ENCODE results near the gene ZNF536.

DNA sequence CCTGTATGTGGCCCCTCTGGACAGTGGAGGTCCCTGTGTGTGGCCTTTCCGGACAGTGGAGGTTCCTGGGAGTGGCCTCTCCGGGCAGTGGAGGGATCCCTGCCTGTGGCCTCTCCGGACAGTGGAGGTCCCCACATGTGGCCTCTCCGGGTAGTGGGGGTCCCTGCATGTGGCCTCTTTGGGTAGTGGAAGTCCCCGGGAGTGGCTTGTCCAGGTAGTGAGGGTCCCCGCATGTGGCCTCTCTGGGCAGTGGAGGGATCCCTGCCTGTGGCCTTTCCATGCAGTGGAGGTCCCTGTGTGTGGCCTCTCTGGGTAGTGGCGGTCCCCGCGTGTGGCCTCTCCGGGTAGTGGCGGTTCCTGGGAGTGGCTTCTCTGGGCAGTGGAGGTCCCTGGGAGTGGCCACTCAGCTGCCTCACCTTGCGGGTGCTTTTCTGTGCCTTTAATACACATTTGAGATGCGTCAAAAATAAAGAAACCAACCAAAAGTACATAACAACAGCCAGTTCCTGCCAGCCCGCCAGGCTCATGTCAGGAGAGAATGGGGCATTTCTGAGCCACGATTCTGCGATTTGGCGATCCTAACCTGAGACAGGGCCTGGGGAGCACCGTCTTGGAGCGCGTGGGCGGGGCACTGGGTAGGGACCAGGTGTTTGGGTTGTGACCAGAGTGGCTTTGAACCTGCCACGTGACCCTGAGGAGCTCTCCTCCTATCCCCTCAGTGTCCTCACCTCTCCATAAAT, 194.7 kb downstream of the ZNF536 start:
- no peak for TF ChIP-seq EZH2 (IDR thresholded peaks at IDR 0.05; ENCODE audit: borderline replicate concordance, insufficient read depth, low read depth, low read length, poor library complexity, severe bottlenecking)
- TF ChIP-seq, protein P1, sequence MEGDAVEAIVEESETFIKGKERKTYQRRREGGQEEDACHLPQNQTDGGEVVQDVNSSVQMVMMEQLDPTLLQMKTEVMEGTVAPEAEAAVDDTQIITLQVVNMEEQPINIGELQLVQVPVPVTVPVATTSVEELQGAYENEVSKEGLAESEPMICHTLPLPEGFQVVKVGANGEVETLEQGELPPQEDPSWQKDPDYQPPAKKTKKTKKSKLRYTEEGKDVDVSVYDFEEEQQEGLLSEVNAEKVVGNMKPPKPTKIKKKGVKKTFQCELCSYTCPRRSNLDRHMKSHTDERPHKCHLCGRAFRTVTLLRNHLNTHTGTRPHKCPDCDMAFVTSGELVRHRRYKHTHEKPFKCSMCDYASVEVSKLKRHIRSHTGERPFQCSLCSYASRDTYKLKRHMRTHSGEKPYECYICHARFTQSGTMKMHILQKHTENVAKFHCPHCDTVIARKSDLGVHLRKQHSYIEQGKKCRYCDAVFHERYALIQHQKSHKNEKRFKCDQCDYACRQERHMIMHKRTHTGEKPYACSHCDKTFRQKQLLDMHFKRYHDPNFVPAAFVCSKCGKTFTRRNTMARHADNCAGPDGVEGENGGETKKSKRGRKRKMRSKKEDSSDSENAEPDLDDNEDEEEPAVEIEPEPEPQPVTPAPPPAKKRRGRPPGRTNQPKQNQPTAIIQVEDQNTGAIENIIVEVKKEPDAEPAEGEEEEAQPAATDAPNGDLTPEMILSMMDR (IDR thresholded peaks at IDR 0.05) = no peak

Measured in B cell (primary cell).